Smooth muscle cell (in vitro differentiated cells): ENCODE data around the gene TRIM43B. TPM values are rescaled to one million over a fixed set of nuclear protein-coding genes. Genes with fewer than 3 reads are reported as not detected.
"Not testable (repeated sequence)": the region's sequence is repeated elsewhere in the genome, so short reads cannot be mapped to it uniquely, and the experiment has no call there.

Experiments
- DNase-seq: peaks from one replicate; lab custom pipeline; 2025; ENCODE audit not compliant: unreplicated experiment; lab: John Stamatoyannopoulos, UW
- H2AFZ ChIP-seq: fragments of 200-600 bp; sonication (generic); 2 replicates; pipeline ENCODE4 v1.6.0; 2016; ENCODE audit warnings: antibody characterized with exemption, low read depth, mild to moderate bottlenecking
- H3F3A ChIP-seq: fragments of 200-600 bp; sonication (generic); 2 replicates; pipeline ENCODE4 v1.6.0; 2017; ENCODE audit warnings: antibody characterized with exemption, low read depth
- H3K27ac ChIP-seq: fragments of 200-600 bp; sonication (generic); 2 replicates; pipeline ENCODE4 v1.5.1; 2016; ENCODE audit warnings: low read depth, mild to moderate bottlenecking
- H3K27me3 ChIP-seq: fragments of 200-600 bp; sonication (generic); 2 replicates; pipeline ENCODE4 v1.6.1; 2016; ENCODE audit warnings: low read depth, mild to moderate bottlenecking
- H3K36me3 ChIP-seq: fragments of 200-600 bp; sonication (generic); 2 replicates; pipeline ENCODE4 v1.5.1; 2016; ENCODE audit warnings: low read depth
- H3K4me1 ChIP-seq: fragments of 200-600 bp; sonication (generic); 2 replicates; pipeline ENCODE4 v1.5.1; 2016; ENCODE audit warnings: low read depth
- H3K4me2 ChIP-seq: fragments of 200-600 bp; sonication (generic); 2 replicates; pipeline ENCODE4 v1.6.0; 2016; ENCODE audit warnings: mild to moderate bottlenecking
- H3K4me3 ChIP-seq: fragments of 200-600 bp; sonication (generic); 2 replicates; pipeline ENCODE4 v1.5.1; 2016; ENCODE audit warnings: mild to moderate bottlenecking
- H3K79me2 ChIP-seq: fragments of 200-600 bp; sonication (generic); 2 replicates; pipeline ENCODE4 v1.6.0; 2016; ENCODE audit warnings: low read depth, mild to moderate bottlenecking
- H3K9ac ChIP-seq: fragments of 200-600 bp; sonication (generic); 2 replicates; pipeline ENCODE4 v1.6.0; 2016; ENCODE audit warnings: low read depth
- H3K9me3 ChIP-seq: fragments of 200-600 bp; sonication (generic); replicated peaks from 2 replicates; pipeline ENCODE4 v1.5.1; 2016; ENCODE audit warnings: low read depth
- H4K20me1 ChIP-seq: fragments of 200-600 bp; sonication (generic); 2 replicates; pipeline ENCODE4 v1.6.0; 2016; ENCODE audit warnings: low read depth
- CTCF ChIP-seq: fragments of 200-600 bp; sonication (generic); IDR thresholded peaks from 2 replicates; pipeline ENCODE4 v1.5.1; 2017; ENCODE audit warnings: borderline replicate concordance, mild to moderate bottlenecking, antibody characterized with exemption; ENCODE audit not compliant: insufficient read depth, poor library complexity, severe bottlenecking
- WGBS: methylation state at CpG from one replicate; pipeline ENCODE4 v1.1.7; 2016; ENCODE audit warnings: low lambda C conversion rate; 5-methylcytosine and 5-hydroxymethylcytosine counted together
- polyA plus RNA-seq: library from polyadenylated mRNA; unstranded; fragments of >200 nt; fragmentation: Nextera tagmentation; extraction: Ambion mirVana; gene quantifications from 2 replicates; pipeline ENCODE4 v1.2.1, GENCODE V29; 2016
- total RNA-seq: library from RNA; depleted of rRNA; stranded (reverse); fragments of >200 nt; gene quantifications from 2 replicates; pipeline ENCODE4 v1.2.3, GENCODE V29; 2014

Gene TRIM43B
- total and polyA plus RNA-seq, 2 experiments from 2014 or later = not detected

- no peak overlapping the region for H2AFZ ChIP-seq
- no peak overlapping the region for H3K9ac ChIP-seq
- no peak for DNase-seq
- no peak overlapping the region for H3K4me2 ChIP-seq
- H3K79me2 ChIP-seq = no peaks in the 10 kb centered on the region
- H3K27me3 ChIP-seq = no peaks in the 10 kb centered on the region
- H3K9me3 ChIP-seq = peaks cover 3% of the 10 kb centered on the region
- H3K36me3 ChIP-seq = no peaks in the 10 kb centered on the region
- no peaks in the 10 kb centered on the region for H4K20me1 ChIP-seq
- no peaks in the 10 kb centered on the region for H3K4me1 ChIP-seq
- WGBS = 66% methylated on average over 2 of the region's 2 CpGs
- no peak overlapping the region for H3K4me3 ChIP-seq
- H3F3A ChIP-seq = no peaks in the 10 kb centered on the region
- no peak overlapping the region for H3K27ac ChIP-seq
- no peak for TF ChIP-seq CTCF
Measured at GRCh38 chr2:95509408-95509807, 24.9 kb upstream of the TRIM43B start.

GRCh38 chr2:95505222-95505621 lies 20.7 kb upstream of the TRIM43B start:
- Histone ChIP-seq H3K9me3 (peaks cover 3% of the 10 kb centered on the region), H3F3A (no peaks in the 10 kb centered on the region), H3K36me3 (no peaks in the 10 kb centered on the region), H3K4me2 (no peak overlapping the region), H2AFZ (no peak overlapping the region), H4K20me1 (no peaks in the 10 kb centered on the region), H3K27ac (no peak overlapping the region), H3K27me3 (no peaks in the 10 kb centered on the region), H3K79me2 (no peaks in the 10 kb centered on the region), H3K4me1 (no peaks in the 10 kb centered on the region), H3K4me3 (no peak overlapping the region), H3K9ac (no peak overlapping the region)
- WGBS = 50% methylated on average over 4 of the region's 4 CpGs
- DNase-seq = no peak
- TF ChIP-seq CTCF = no peak

GRCh38 chr2:95500854-95501253 lies 16.3 kb upstream of the TRIM43B start:
- H4K20me1 ChIP-seq = no peaks in the 10 kb centered on the region
- no peak overlapping the region for H3K4me3 ChIP-seq
- H2AFZ ChIP-seq = no peak overlapping the region
- H3K9me3 ChIP-seq = no peaks in the 10 kb centered on the region
- no peaks in the 10 kb centered on the region for H3F3A ChIP-seq
- H3K27ac ChIP-seq = no peak overlapping the region
- H3K4me2 ChIP-seq = no peak overlapping the region
- H3K79me2 ChIP-seq = no peaks in the 10 kb centered on the region
- no peaks in the 10 kb centered on the region for H3K36me3 ChIP-seq
- no peak for TF ChIP-seq CTCF
- no peak for DNase-seq
- H3K27me3 ChIP-seq = no peaks in the 10 kb centered on the region
- no peak overlapping the region for H3K9ac ChIP-seq
- no peaks in the 10 kb centered on the region for H3K4me1 ChIP-seq

GRCh38 chr2:95492076-95492475 lies 7.5 kb upstream of the TRIM43B start:
- H3K79me2 ChIP-seq, H3F3A ChIP-seq, DNase-seq, H4K20me1 ChIP-seq, H3K9ac ChIP-seq, H3K4me2 ChIP-seq, H3K4me1 ChIP-seq, H3K36me3 ChIP-seq, H2AFZ ChIP-seq, H3K27ac ChIP-seq, H3K27me3 ChIP-seq, H3K9me3 ChIP-seq, H3K4me3 ChIP-seq: not testable (repeated sequence)
- 67% methylated on average over 1 of the region's 1 CpG for WGBS

GRCh38 chr2:95475025-95475424 lies 9.5 kb downstream of the TRIM43B start:
- not testable (repeated sequence) for H3K9ac ChIP-seq, H2AFZ ChIP-seq, H3K9me3 ChIP-seq, H3K27me3 ChIP-seq, H3K27ac ChIP-seq, H3F3A ChIP-seq, H3K36me3 ChIP-seq, H4K20me1 ChIP-seq, DNase-seq, H3K4me2 ChIP-seq, H3K79me2 ChIP-seq, H3K4me1 ChIP-seq, H3K4me3 ChIP-seq
- WGBS = no CpG with 5 or more reads among the region's 3 CpGs

- H3K4me1 ChIP-seq, DNase-seq, H3K27ac ChIP-seq, H3K79me2 ChIP-seq, H2AFZ ChIP-seq, H4K20me1 ChIP-seq, H3F3A ChIP-seq, H3K4me2 ChIP-seq, H3K27me3 ChIP-seq, H3K4me3 ChIP-seq, H3K9ac ChIP-seq, H3K9me3 ChIP-seq, H3K36me3 ChIP-seq: not testable (repeated sequence)
- WGBS = no CpG with 5 or more reads among the region's 3 CpGs
Measured at GRCh38 chr2:95467984-95468383, 16.6 kb downstream of the TRIM43B start.

- WGBS = no CpG with 5 or more reads among the region's 2 CpGs
- H2AFZ ChIP-seq, H4K20me1 ChIP-seq, H3K9me3 ChIP-seq, H3K36me3 ChIP-seq, H3K27ac ChIP-seq, H3F3A ChIP-seq, DNase-seq, H3K4me3 ChIP-seq, H3K4me2 ChIP-seq, H3K27me3 ChIP-seq, H3K9ac ChIP-seq, H3K4me1 ChIP-seq, H3K79me2 ChIP-seq: not testable (repeated sequence)
Measured at GRCh38 chr2:95466572-95466971, 18.0 kb downstream of the TRIM43B start.
